Stimulated activated CD8-positive, alpha-beta memory T cell treated with anti-CD3 and anti-CD28 coated beads, Interleukin-4, amount 100 ng/mL, for 4 hours (primary cell): ENCODE results near the gene ATF5.
"Not testable (repeated sequence)": the region's sequence is repeated elsewhere in the genome, so short reads cannot be mapped to it uniquely, and the experiment has no call there.

Experiments
- DNase-seq, 2 donors: peaks; one replicate each; pipeline ENCODE4 v3.0.0-alpha.2; 2020; ENCODE audit warnings: low read depth in 2 of 2, low spot score in 1 of 2

The ATF5 gene

DNA sequence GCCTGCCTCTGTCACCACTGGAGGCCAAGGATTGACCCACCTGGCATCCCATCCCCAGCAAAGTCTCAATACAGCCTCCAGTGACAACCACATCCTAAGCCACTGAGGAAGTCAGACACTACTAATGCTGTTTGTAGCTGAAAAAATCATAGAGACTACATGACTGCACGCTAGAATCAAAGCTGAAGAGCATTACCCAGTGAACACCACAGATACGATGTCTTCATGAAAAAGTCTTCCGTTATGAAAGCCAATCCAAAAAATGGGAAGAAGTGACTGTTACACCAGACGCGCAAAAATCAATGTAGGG, 11.4 kb downstream of the ATF5 start:
- DNase-seq = no peak

DNA sequence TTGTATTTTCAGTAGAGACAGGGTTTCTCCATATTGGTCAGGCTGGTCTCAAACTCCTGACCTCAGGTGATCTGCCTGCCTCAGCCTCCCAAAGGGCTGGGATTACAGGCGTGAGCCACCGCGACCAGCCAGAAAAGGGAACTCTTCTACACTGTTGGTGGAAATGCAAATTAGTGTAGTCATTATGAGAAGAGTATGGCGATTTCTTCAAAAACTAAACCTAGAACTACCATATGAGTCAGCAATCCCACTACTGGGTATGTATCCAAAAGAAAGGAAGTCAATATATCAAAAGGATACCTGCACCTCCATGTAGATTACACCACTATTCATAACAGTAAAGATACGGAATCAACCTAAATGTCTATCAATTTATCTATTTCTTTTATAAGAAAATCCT, 15.6 kb downstream of the ATF5 start:
- not testable (repeated sequence) for DNase-seq

DNA sequence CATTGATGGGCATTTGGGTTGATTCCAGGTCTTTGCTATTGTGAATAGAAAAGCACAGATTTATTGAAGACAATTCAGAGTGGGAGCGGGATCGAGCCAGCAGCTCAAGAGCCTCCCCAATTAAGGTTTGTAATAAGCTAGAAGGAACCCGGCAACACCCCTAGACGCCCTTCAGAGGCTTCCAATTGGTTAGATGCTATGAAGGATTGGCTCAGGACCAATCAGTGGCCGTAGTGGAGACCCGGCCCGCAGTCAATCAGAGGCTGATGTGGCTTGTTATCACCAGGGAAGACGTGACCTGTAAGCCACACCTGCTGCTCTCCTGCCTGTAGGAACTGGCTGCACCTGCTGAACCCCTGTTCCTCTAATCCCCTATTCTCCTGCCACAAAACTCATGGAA, 17.4 kb downstream of the ATF5 start:
- DNase-seq = no peak

DNA sequence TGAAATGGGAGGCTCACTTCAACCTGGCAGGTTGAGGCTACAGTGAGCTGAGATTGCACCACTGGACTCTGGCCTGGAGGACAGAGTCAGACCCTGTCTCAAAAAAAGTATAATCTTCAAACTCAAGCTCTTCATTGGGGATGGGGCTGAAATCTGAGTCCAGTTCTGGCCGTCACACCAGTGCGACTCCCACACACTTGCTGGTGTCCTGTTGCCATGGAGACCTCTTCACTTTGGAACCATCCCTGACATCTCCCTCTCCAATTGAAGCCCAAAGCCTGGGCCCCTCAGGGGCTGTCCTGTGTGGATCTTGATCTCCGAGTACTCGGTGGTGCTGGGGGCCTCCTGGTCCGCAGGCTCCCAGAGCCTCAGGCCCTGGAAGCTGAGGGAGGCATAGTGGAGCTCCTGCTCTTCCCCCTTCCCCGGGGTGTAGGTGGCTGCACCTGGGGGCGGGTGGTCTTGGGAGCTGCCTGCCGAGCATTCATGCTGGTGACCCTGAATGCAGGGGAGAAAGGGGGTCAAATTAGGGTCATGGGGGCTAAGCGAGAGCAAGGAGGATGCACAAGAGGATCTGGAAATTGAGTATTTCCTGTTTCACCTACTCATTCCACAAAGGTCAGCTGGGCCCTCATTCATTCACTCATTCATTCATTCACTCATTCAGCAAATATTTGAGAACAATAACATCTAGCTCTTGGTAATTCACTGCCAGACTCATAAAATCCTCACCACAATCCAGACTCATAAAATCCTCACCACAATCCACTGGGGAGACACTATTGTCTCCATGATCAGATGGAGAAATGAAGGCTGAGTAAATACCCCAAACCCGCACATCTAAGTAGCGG, 21.0 kb downstream of the ATF5 start:
- DNase-seq = no peak

DNA sequence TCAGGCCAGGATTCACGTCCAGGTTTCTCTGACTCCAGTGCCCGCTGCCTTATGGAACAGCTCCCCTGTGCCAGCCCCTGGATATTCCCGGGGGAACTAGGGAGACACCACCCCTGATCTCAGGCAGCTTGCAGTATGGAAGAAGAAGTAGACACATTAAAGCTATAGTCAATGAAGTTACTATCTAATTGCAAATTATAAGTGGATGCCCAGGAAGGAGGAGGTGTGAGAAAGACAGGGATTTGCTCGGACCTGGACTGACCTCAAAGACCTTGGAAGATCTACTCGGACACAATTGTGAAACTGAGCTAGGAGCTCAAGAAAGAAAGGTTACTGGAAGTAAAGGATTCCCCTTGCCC, 21.6 kb downstream of the ATF5 start:
- no peak for DNase-seq

DNA sequence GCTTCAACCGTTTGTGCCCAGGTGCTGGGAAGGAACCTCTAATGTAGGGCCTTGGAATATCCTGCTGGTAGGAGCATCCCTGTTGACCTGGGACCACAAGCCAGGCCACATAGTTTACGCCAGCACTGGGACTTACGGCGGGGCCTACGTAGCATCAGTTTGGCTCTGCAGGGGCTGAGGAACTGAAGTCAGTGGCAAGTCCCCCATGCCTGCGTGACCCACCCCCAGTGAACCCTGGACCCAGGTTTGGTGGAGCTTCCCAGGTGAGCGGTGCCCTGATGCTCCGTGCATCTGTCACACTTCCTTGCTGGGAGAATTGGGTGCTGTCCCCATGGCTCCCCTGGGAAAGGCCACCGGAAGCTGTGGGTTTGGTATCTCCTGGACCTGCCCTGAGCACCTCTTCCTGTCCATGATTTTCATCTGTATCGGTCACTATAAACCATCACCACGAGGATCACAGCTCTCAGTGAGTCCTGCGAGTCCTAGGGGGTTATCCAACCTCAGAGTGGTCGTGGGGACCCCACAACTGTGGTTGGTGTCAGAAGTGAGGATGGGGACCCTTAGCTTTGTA, 22.0 kb downstream of the ATF5 start:
- no peak for DNase-seq

DNA sequence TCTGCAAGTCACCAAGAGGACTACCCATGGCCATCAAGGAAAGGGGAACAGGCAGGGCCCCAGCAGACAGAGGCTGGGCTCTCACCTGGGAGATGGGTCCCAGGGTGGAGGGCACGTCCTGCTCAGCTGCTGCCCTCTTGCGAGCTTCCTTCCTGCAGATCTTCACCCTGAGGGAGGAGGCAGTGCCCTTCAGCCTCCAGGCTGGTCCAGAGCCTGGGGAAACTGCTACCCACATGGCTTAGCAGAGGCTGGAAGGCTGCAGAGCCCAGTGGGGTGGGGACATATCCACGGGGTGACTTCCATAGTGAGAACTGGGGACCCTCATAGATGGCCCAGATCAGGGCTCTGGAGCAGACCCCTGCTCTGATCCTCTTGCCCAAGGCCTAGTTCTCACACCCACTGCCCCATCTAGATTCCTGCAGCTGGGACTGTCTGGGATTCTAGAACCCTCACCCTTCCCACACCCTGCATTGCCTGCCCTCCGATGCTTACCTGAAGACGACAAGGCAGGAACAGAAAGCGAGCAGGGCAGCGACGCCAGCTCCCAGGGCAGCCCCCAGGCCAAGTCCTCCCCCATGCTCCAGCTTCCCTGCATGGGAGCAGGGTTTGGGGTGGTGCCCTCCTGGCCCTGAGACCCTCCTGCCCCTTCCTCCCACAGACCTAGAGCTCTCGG, 22.9 kb downstream of the ATF5 start:
- DNase-seq = no peak

DNA sequence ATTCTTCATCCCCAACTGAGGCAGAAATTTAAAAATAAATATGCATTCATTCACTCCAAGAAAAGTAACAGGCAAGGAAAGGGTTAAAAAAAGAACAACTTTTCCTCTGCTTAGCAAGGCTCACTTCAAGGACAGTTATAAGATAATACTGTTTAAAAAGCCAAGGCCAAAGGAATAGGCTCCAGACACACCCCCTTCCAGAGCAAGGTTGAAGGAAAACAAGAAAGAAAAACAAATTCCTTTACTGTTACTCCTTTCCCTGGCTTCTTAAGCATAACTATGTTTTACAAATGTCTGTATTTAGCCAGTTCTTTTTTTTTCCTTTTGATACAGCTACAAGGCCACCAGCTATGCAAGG, 23.5 kb downstream of the ATF5 start:
- no peak for DNase-seq

DNA sequence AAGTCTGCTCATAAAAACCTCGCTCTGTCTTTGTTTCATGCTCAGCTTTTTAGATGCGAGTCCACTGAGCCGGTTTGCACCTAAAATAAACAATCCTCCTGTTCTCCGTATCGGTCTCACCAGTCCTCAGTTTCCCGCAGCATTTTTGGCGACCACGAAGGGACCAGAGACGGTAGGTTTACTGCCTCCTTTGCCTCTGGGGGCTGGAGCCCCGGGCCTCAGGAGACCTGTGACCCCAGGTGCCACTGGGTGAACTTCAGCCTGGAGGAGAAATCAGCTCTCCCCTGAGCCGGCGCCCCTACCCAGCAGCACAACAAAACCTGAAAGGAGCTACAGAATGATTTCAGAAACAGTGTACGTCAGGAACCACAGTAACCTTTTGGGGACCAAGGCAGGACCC, 23.9 kb downstream of the ATF5 start:
- DNase-seq = no peak

DNA sequence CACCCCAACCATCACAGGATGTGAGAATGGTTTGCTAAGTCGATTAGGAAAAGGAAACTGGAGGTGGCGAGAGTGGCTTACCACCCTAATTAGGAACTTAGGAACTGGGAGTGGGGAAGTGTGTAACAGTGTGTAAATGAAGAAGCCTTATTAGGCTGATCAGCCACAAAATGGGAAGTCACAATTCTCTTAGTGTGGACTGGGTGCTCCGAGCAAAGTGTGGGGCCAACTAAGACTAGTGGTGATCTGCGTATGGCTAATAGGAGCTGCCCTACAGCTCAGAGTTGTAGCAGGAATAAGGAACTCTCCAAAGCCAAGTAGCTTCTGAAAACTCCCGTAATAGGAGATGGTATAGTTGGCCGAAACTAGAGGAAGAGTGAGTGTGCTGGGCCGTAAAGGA, 24.4 kb downstream of the ATF5 start:
- no peak for DNase-seq

DNA sequence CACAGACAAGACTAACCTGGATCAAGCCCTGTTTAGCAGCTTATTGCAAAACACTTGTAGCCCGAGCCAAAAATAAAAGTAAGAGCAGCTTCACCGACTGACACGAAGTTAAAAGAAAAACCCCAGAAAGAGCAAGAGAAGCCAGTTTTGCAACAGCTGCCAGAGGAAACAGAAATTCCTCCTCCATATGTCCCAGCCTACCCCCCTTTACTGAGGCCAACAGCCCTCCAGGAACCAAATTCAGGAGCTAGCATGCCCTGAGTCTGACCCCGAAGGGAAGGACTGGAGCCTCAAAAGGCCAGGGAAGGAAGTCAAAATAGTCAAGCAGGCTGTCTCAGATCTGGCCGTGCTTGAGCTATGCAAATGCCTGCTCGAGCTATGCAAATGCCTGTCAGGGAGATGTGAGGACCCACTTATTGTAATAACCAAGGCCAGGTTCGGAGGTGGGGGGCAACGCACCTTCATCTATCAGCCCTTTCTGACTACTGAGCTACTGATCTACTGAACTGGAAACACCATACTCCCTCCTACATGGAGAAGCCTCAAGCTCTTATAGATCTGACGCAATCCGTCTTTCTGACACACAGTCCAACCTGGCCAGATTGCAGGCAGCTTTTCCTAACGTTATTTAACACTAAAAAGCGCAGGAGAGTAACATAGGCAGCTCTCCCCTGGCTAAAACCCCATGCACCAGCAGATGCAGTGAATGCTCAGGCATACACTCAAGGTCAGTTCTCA, 25.3 kb downstream of the ATF5 start:
- no peak for DNase-seq

DNA sequence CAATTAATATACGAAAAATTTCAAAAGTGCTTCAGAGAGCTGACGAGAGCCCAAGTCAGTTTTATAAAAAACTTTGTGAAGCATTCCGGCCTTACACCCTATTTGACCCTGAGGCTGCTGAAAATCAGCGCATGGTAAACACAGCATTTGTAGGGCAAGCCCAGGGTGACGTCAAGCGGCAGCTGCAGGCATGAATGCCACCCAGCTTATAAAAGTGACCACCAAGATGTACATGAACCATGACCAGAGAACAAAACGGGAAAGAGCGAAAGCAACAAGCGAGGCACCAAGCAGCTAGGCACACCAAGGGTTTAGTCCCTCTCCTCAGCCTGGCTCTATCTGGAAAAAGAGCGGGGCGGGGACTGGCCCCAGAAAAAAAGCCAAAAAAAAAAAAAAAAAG, 25.9 kb downstream of the ATF5 start:
- DNase-seq = no peak

DNA sequence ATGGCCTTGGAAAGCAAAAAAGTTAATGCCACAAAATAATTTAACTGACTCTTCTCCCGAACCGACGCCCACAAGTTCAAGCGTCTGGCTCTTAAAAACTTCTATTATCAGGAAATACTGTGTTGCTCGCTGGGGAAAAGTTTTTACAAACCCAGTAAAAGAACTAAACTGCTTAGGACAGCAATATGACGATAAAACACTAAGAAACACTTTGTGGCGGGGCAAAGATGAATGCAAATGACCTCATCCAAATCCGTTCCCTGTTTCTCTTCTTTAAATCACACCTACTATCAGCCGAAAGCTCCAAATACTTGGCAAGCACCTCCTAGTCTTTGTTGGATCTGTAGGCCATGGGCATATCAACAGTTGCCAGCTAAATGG, 27.1 kb downstream of the ATF5 start:
- no peak for DNase-seq

DNA sequence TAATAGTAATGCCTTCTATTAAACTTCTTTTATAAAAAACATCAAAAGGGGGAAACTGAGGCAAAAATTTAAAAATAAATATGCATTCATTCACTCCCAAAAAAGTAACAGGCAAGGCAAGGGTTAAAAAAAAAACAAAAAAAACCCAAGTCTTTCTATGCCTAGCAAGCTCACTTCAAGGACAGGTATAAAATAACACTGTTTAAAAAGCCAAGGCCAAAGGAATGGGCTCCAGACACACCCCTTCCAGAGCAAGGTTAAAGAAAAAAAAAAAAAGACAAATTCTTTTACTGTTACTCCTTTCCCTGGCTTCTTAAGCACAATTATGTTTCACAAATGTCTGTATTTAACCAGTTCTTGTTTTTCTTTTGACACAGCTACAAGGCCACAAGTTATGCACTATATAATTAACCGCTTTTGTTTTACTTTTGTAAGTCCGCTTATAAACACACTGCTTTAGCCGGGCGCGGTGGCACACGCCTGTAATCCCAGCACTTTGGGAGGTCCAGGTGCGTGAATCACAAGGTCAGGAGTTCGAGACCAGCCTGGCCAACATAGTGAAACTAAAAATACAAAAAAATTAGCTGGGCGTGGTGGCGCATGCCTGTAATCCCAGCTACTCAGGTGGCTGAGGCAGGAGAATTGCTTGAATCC, 28.4 kb downstream of the ATF5 start:
- DNase-seq = no peak

DNA sequence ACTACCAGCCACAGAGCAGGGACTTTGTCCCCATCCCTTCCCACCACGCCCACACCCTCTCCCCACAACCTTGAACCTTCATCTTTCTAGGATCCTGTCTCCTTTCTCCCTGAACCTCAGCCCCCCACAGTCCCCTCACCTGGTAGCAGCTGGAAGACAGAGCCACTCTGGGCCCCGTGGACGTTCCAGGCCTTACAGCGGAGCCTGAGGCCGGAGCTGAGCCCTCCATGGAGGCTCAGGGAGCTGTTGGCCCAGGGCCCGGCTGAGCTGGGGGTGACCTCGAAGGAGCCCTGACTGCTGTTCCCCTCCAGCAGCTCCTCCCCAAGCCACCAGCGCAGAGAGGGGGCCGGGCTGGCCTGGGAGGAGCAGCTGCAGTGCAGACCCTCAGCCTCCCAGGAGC, 29.1 kb downstream of the ATF5 start:
- DNase-seq = not testable (repeated sequence)

DNA sequence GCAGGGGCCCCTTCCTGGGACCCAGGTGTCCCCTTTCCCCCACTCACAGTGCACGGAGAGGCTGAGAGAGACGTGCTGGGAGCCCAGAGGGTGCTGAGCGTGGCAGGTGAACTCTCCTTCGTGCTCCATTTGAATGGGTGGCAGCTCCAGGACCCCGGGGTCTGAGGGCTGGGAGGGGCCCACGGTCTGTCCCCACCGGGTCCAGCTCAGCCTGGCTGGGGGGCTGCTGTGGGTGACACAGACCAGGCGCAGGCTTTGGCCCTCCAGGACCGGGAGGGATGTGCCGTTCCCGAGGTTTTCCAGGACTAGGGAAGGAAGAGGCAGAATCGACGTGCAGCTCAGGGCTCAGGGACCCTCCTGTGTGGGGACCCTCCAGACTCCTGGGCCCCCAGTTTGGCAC, 29.6 kb downstream of the ATF5 start:
- not testable (repeated sequence) for DNase-seq

DNA sequence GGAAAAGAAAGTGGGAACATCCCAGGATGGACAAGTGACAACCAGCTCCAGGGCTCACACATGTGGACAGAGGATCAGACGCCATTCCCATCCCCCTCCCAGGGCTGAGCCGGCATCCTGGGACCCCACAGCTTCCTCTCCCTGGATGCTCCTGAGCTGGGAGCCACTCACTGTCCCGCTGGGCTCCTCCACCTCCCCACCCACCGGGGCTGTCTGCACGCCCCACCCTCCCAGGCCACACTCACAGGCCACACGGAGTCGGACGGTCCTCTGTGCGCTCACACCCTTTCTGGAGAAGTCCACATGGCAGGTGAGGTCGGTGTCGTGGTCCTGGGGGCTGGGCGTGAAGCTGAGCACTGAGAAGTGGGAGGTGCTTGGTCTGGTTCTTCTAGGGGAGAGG, 30.9 kb downstream of the ATF5 start:
- DNase-seq = not testable (repeated sequence)

DNA sequence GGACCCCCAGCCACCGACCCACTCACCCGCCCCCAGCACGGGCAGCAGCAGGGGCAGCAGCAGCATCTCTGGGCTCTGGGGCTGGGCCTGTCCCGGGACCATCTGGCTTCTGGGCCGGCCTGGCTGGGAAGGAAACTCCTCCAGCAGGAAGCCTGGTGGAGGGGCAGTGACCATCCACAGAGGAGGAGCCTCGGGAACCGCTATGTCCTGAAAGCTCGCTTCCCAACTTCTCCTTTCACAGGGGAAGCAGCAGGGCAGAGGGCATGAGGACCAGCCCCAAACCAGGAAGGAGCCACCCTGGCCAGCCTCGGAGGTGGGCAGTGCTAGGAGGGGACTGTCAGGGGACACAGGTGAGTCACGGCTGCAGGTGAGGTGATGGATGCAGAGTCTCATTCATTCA, 32.0 kb downstream of the ATF5 start, which contains the start of gene SIGLEC11:
Gene SIGLEC11, minus strand, starts transcription at position 193 of the 400 bp plus-strand sequence. Its CDS starts 91 bp downstream, at position 102.
- DNase-seq = not testable (repeated sequence)

DNA sequence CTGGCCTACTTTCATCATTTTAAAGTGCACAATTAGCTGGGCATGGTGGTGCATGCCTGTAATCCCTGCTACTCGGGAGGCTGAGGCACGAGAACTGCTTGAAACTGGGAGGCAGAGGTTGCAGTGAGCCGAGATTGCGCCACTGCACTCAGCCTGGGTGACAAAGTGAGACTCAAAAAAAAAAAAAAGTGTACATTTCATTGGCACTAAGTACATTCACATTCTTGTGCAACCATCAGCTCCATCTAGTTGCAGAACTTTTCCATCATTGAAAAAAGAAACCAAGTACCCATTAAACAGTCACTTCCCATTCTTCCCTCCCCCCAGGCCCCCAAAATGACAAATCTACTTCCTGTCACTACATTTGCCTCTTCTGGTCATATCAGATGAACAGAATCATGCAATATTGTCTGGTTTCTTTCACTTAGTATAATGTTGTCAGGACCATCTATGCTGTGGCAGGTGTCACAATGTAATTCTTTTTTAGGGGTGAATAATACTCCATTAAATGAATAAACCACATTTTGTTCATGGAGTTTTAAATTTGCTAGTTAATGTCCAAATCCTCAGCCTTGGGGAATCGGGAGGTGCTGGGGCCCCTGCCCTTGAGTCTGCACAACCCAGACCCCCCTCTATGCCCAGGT, 39.4 kb downstream of the ATF5 start:
- no peak for DNase-seq

DNA sequence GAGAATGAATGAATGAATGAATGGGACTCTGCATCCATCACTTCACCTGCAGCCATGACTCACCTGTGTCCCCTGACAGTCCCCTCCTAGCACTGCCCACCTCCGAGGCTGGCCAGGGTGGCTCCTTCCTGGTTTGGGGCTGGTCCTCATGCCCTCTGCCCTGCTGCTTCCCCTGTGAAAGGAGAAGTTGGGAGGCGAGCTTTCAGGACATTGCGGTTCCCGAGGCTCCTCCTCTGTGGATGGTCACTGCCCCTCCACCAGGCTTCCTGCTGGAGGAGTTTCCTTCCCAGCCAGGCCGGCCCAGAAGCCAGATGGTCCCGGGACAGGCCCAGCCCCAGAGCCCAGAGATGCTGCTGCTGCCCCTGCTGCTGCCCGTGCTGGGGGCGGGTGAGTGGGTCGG, 40.4 kb downstream of the ATF5 start:
- DNase-seq = not testable (repeated sequence)

DNA sequence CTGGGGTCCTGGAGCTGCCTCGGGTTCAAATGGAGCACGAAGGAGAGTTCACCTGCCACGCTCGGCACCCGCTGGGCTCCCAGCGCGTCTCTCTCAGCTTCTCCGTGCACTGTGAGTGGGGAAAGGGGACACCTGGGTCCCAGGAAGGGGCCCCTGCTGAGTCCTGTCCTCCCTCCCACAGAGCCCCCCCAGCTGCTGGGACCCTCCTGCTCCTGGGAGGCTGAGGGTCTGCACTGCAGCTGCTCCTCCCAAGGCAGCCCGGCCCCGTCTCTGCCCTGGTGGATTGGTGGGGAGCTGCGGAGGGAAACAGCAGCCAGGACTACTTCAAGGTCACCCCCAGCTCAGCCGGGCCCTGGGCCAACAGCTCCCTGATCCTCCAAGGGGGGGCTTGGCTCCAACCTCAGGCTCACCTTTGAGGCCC, 43.0 kb downstream of the ATF5 start:
- no peak for DNase-seq
